Neural progenitor cell (in vitro differentiated cells): Measurements from ENCODE around the gene ZC3H12A. TPM values are rescaled to one million over a fixed set of nuclear protein-coding genes. Genes with fewer than 3 reads are reported as not detected.

Source experiments
- DNase-seq: peaks from one replicate; pipeline ENCODE4 v3.0.0-alpha.2; 2016; ENCODE audit warnings: low spot score
- H2AFZ ChIP-seq: fragments of 200-600 bp; sonication (generic); replicated peaks from 2 replicates; pipeline ENCODE4 v1.6.1; 2016; ENCODE audit warnings: antibody characterized with exemption
- H3F3A ChIP-seq: fragments of 200-600 bp; sonication (generic); 2 replicates; pipeline ENCODE4 v1.6.1; 2016; ENCODE audit warnings: antibody characterized with exemption, low read depth
- H3K27ac ChIP-seq: fragments of 200-600 bp; sonication (generic); 2 replicates; pipeline ENCODE4 v1.5.1; 2016; ENCODE audit warnings: mild to moderate bottlenecking
- H3K27me3 ChIP-seq: fragments of 200-600 bp; sonication (generic); 2 replicates; pipeline ENCODE4 v1.6.1; 2016; ENCODE audit warnings: mild to moderate bottlenecking, moderate library complexity
- H3K36me3 ChIP-seq: fragments of 200-600 bp; sonication (generic); 2 replicates; pipeline ENCODE4 v1.5.1; 2016
- H3K4me1 ChIP-seq: fragments of 200-600 bp; sonication (generic); 2 replicates; pipeline ENCODE4 v1.6.1; 2016; ENCODE audit warnings: mixed run types
- H3K4me2 ChIP-seq: fragments of 200-600 bp; sonication (generic); 2 replicates; pipeline ENCODE4 v1.6.1; 2016
- H3K4me3 ChIP-seq: fragments of 200-600 bp; sonication (generic); 2 replicates; pipeline ENCODE4 v1.5.1; 2016
- H3K79me2 ChIP-seq: fragments of 200-600 bp; sonication (generic); 2 replicates; pipeline ENCODE4 v1.6.1; 2016; ENCODE audit warnings: low read depth
- H3K9ac ChIP-seq: fragments of 200-600 bp; sonication (generic); 2 replicates; pipeline ENCODE4 v1.6.1; 2016
- H3K9me3 ChIP-seq: fragments of 200-600 bp; sonication (generic); 2 replicates; pipeline ENCODE4 v1.5.1; 2016; ENCODE audit warnings: low read depth
- H4K20me1 ChIP-seq: fragments of 200-600 bp; sonication (generic); 2 replicates; pipeline ENCODE4 v1.6.1; 2016; ENCODE audit warnings: low read depth
- H3K27ac Mint-ChIP-seq: 3 replicates; pipeline ENCODE4 v1.8.0; 2021; ENCODE audit warnings: mixed read lengths
- H3K27me3 Mint-ChIP-seq: 2 replicates; pipeline ENCODE4 v1.8.0; 2022; ENCODE audit warnings: low read depth, mild to moderate bottlenecking, inconsistent platforms, moderate library complexity, mixed read lengths; ENCODE audit not compliant: insufficient read depth
- H3K36me3 Mint-ChIP-seq: 3 replicates; pipeline ENCODE4 v1.8.0; 2021; ENCODE audit warnings: mixed read lengths
- H3K4me1 Mint-ChIP-seq: 3 replicates; pipeline ENCODE4 v1.8.0; 2021; ENCODE audit warnings: mixed read lengths
- H3K4me3 Mint-ChIP-seq: 3 replicates; pipeline ENCODE4 v1.8.0; 2021; ENCODE audit warnings: mild to moderate bottlenecking, moderate library complexity, mixed read lengths
- H3K9me3 Mint-ChIP-seq: 3 replicates; pipeline ENCODE4 v1.8.0; 2020; ENCODE audit warnings: mixed read lengths
- EZH2 ChIP-seq: fragments of 200-600 bp; sonication (generic); IDR thresholded peaks from 2 replicates; pipeline ENCODE4 v1.6.1; 2017; ENCODE audit warnings: antibody characterized with exemption, mild to moderate bottlenecking, moderate library complexity
- EZH2phosphoT487 ChIP-seq: fragments of 200-600 bp; sonication (generic); IDR thresholded peaks from 2 replicates; pipeline ENCODE4 v1.6.1; 2017; ENCODE audit warnings: antibody characterized with exemption
- total RNA-seq: library from RNA; depleted of rRNA; stranded (reverse); fragments of >200 nt; gene quantifications from 2 replicates; pipeline ENCODE4 v1.2.3, GENCODE V29; 2015; ENCODE audit warnings: low replicate concordance
- TF ChIP-seq, protein P1 (sequence below): fragments of 200-600 bp; sonication (generic); IDR thresholded peaks from 2 replicates; pipeline ENCODE4 v1.5.1; 2017; ENCODE audit warnings: antibody characterized with exemption, mild to moderate bottlenecking

ZC3H12A gene
- total RNA-seq, 1 donor from 2014 or later: 1.2 TPM

GRCh38 chr1:37430103-37430985, 44.0 kb upstream of the ZC3H12A start:
- H3K27me3 ChIP-seq: no peaks in the 10 kb centered on the region
- no peak overlapping the region for H3K4me3 ChIP-seq
- DNase-seq: no peak
- peaks cover 14% of the 10 kb centered on the region for H3K27me3 Mint-ChIP-seq
- H3K9ac ChIP-seq: no peak overlapping the region
- H3K4me1 Mint-ChIP-seq: peaks cover 3% of the 10 kb centered on the region
- no peaks in the 10 kb centered on the region for H3K36me3 ChIP-seq
- no peaks in the 10 kb centered on the region for H4K20me1 ChIP-seq
- H3K27ac ChIP-seq: no peak overlapping the region
- no peaks in the 10 kb centered on the region for H3K79me2 ChIP-seq
- no peak overlapping the region for H3K27ac Mint-ChIP-seq
- H3F3A ChIP-seq: peaks cover 8% of the 10 kb centered on the region
- no peaks in the 10 kb centered on the region for H3K9me3 ChIP-seq
- peaks cover 7% of the 10 kb centered on the region for H3K4me1 ChIP-seq
- no peaks in the 10 kb centered on the region for H3K9me3 Mint-ChIP-seq
- no peak overlapping the region for H3K4me3 Mint-ChIP-seq
- H3K4me2 ChIP-seq: peak overlapping the region; percentile 18
- TF ChIP-seq, protein P1, sequence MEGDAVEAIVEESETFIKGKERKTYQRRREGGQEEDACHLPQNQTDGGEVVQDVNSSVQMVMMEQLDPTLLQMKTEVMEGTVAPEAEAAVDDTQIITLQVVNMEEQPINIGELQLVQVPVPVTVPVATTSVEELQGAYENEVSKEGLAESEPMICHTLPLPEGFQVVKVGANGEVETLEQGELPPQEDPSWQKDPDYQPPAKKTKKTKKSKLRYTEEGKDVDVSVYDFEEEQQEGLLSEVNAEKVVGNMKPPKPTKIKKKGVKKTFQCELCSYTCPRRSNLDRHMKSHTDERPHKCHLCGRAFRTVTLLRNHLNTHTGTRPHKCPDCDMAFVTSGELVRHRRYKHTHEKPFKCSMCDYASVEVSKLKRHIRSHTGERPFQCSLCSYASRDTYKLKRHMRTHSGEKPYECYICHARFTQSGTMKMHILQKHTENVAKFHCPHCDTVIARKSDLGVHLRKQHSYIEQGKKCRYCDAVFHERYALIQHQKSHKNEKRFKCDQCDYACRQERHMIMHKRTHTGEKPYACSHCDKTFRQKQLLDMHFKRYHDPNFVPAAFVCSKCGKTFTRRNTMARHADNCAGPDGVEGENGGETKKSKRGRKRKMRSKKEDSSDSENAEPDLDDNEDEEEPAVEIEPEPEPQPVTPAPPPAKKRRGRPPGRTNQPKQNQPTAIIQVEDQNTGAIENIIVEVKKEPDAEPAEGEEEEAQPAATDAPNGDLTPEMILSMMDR: no peak
- TF ChIP-seq EZH2phosphoT487 (no peak), EZH2 (no peak)
- H3K36me3 Mint-ChIP-seq: no peaks in the 10 kb centered on the region
- peak overlapping the region; percentile 10 for H2AFZ ChIP-seq

- no peak overlapping the region for H3K27ac ChIP-seq
Observed at GRCh38 chr1:37432716-37433115, 41.7 kb upstream of the ZC3H12A start.

GRCh38 chr1:37433171-37433570, 41.2 kb upstream of the ZC3H12A start:
- no peak overlapping the region for H3K4me2 ChIP-seq
- H3K4me3 ChIP-seq: no peak overlapping the region
- H3K9me3 ChIP-seq: no peaks in the 10 kb centered on the region
- H3K27me3 ChIP-seq: no peaks in the 10 kb centered on the region
- peaks cover 8% of the 10 kb centered on the region for H3F3A ChIP-seq
- Mint-ChIP-seq H3K36me3 (no peaks in the 10 kb centered on the region), H3K4me3 (no peak overlapping the region), H3K9me3 (no peaks in the 10 kb centered on the region), H3K4me1 (peaks cover 6% of the 10 kb centered on the region), H3K27me3 (peaks cover 8% of the 10 kb centered on the region), H3K27ac (no peak overlapping the region)
- H3K79me2 ChIP-seq: no peaks in the 10 kb centered on the region
- H4K20me1 ChIP-seq: no peaks in the 10 kb centered on the region
- DNase-seq: no peak
- TF ChIP-seq, protein P1: no peak
- no peak overlapping the region for H3K27ac ChIP-seq
- H3K36me3 ChIP-seq: no peaks in the 10 kb centered on the region
- no peak overlapping the region for H2AFZ ChIP-seq
- H3K4me1 ChIP-seq: peaks cover 7% of the 10 kb centered on the region
- H3K9ac ChIP-seq: no peak overlapping the region

More at GRCh38 chr1:37432716-37433115, 41.7 kb upstream of the ZC3H12A start:
- Histone ChIP-seq H3K4me3 (no peak overlapping the region), H3F3A (peaks cover 8% of the 10 kb centered on the region), H3K4me1 (peaks cover 7% of the 10 kb centered on the region), H3K4me2 (no peak overlapping the region), H3K79me2 (no peaks in the 10 kb centered on the region), H4K20me1 (no peaks in the 10 kb centered on the region), H3K27me3 (no peaks in the 10 kb centered on the region), H2AFZ (no peak overlapping the region), H3K9me3 (no peaks in the 10 kb centered on the region), H3K36me3 (no peaks in the 10 kb centered on the region), H3K9ac (no peak overlapping the region)
- Mint-ChIP-seq H3K36me3 (no peaks in the 10 kb centered on the region), H3K27ac (no peak overlapping the region), H3K4me3 (no peak overlapping the region), H3K9me3 (no peaks in the 10 kb centered on the region), H3K4me1 (peaks cover 5% of the 10 kb centered on the region), H3K27me3 (peaks cover 8% of the 10 kb centered on the region)
- no peak for DNase-seq
- TF ChIP-seq, protein P1: no peak
- no peak for TF ChIP-seq EZH2phosphoT487
- TF ChIP-seq EZH2: no peak
